T-helper 1 cell (primary cell): ENCODE results near the gene ZNF142.

ENCODE experiments used
- DNase-seq, 5 donors: peaks; one replicate each; pipeline ENCODE4 v3.0.0-alpha.2; 2012 to 2020
- total RNA-seq, 4 donors: gene quantifications; one replicate each; lab custom pipeline; 2026; lab: John Stamatoyannopoulos, UW

The ZNF142 gene, protein sequence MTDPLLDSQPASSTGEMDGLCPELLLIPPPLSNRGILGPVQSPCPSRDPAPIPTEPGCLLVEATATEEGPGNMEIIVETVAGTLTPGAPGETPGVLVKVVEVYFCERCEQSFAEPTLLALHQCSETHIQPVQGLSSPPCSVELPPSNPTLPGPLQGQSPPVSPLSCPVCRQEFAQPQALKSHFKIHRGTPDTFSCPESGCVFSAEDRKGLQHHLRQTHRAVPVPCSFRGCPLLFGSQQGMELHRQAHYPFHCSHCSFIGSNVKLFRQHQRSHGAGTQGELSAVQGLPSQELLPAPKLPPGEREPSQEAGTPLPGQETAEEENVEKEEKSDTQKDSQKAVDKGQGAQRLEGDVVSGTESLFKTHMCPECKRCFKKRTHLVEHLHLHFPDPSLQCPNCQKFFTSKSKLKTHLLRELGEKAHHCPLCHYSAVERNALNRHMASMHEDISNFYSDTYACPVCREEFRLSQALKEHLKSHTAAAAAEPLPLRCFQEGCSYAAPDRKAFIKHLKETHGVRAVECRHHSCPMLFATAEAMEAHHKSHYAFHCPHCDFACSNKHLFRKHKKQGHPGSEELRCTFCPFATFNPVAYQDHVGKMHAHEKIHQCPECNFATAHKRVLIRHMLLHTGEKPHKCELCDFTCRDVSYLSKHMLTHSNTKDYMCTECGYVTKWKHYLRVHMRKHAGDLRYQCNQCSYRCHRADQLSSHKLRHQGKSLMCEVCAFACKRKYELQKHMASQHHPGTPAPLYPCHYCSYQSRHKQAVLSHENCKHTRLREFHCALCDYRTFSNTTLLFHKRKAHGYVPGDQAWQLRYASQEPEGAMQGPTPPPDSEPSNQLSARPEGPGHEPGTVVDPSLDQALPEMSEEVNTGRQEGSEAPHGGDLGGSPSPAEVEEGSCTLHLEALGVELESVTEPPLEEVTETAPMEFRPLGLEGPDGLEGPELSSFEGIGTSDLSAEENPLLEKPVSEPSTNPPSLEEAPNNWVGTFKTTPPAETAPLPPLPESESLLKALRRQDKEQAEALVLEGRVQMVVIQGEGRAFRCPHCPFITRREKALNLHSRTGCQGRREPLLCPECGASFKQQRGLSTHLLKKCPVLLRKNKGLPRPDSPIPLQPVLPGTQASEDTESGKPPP (N-terminal part only)
- total RNA-seq: 45.2 to 61.2 (median 58.4) reads per million in 4 donors

DNA sequence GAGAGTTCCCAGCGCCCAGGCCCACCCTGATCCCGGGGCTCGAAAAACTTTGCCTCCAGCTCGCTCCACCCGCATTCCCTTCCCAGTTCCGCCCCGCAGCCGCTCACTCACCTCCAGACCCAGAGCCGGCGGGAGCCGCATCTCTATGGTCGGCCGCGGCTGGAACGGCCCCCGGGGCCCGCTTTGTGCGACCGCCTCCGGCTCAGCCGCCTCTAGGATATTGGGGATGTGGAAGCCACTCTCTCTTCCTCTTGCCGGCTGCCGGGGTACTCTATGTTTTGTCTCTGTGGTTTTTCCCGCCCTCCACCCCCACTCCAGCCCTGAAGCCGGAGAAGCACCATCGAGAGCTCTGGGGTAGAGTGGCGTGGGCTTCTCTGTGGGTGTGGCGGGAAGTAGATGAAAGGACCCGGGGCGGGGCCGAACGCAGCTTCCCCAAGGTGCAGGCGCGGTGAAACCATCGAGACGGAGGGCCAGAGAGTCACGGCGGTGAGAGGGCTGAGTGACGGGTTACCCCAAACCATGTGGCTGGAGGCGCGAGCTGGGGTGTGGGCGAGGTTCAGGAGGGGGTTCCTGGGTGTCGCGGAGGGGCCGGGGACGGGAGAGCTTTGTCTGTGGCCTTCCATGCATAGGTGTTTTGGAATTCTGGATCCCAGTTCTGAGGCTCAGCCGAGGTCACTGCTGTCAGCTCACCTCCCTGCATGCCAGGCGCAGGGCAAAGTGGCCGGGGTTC lies at the start of gene ZNF142, which contains the start of gene BCS1L:
Gene ZNF142 (minus strand): TSS at position 366 of the 730 bp plus-strand sequence. CDS start 3,194 bp downstream, outside the sequence.
Gene BCS1L (plus strand): TSS at position 426 of the 730 bp plus-strand sequence. CDS start 1,305 bp downstream, outside the sequence.
- DNase-seq: peak; percentile 73 to 90 (median 84)

DNA sequence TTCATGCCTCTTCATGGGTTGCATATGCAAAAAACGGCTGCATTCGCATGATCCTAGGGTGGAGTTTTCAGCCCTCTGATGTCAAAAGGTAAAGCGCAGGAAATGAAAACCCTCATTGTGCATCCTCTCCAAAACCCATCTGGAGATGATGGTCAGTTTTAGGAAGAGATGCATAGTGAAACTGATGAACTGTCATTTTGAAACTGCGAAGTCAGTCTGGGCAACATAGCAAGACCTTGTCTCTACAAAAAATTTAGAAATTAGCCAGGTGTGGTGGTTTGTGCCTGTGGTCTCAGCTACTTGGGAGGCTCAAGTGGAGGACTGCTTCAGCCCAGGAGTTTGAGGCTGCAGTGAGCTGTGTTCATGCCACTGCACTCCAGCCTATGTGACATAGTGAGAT lies 48.7 kb upstream of the ZNF142 start:
- DNase-seq: peak in 1 of 5 donors; percentile 62

DNA sequence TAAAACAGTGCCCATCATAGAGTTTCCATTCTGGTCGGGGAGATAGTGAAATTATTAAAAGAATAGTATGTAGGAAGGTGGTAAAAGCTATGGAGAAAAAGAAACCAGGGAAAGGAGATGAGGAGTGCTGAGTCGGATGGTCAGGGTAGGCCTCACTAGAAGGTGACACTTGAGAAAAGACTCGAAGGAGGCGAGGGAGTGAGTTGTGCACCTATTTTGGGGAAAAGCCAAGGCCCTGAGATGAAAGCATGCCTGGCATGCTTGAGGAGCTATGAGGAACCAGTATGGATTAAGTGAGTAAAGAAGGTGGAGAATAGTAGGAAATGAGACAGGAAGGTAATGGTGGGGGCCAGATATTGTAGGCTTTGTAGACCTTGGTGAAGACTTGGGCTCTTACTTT lies 43.9 kb upstream of the ZNF142 start:
- DNase-seq: no peak

DNA sequence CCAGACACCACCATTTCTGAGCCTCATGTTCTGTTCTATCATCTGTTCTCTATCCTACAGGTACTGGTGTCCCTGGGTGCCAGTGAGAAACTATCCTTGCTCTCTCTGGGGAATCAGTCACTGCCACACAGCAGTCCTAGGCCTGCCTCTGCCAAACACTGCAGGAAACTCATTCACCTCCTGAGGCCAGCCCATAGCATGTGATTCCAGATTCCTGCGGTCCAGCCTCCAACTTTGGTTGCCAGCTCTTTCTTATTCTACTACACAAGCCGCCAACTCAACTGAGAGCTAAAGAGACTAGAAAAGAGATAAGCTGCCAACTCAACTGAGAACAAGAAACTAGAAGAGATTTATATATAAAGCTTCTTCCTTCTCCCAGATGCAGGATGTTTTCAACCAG lies 42.4 kb upstream of the ZNF142 start:
- no peak for DNase-seq

DNA sequence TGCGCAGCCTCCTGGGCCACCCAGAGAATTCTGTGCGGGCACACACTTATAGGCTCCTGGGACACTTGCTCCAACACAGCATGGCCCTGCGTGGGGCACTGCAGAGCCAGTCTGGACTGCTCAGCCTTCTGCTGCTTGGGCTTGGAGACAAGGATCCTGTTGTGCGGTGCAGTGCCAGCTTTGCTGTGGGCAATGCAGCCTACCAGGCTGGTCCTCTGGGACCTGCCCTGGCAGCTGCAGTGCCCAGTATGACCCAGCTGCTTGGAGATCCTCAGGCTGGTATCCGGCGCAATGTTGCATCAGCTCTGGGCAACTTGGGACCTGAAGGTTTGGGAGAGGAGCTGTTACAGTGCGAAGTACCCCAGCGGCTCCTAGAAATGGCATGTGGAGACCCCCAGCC lies 39.5 kb upstream of the ZNF142 start:
- no peak for DNase-seq

DNA sequence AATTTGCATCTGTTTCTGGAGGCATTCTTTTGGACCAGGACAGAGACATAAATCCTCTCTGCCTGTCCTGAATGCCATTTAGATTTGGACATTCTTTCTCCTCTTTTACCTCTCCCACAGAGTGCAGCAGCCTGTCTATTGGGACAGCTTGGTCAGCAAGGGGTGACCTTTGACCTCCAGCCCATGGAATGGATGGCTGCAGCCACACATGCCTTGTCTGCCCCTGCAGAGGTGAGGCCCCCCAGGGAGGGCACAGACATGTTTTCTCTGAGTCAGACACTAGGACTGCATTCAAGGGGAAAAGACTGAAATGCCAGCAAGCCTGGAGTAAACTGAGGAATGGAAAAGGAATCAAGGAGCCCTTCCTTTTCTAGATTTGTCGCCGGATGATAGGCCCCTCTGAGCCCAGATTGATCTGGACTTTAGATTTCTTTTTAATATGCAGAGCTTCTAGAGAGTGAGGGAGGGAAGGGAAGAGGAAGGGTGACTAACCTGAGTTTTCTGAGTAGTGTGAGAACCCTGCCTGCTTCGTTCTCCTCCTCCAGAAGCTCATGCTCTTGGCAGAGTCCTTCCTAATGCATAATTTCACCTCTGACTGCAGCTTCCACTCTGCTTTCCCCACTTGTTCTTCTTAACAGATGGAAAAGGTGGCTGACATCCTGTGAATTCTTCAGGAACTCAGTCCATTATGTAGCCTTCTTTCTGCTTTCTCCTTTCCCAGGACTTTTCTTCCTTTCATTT lies 35.2 kb upstream of the ZNF142 start:
- no peak for DNase-seq

DNA sequence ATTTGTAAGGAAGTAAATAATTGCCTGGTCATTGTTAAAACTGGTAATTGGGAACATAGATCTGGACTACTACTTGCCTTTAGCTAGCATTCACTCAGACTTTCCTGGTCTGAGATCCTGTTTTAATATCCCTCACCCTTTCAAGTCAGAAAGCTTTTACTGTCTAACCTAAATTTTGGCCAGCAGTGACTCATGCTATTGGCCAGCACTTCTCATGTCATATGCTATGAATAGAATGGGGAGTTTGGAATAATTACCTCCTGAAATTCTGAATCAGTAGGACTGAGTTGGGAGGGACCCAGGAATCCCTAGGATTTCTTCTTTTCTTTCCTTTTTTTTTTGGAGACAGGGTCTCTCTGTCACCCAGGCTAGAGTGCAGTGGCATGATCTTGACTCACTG lies 31.8 kb upstream of the ZNF142 start:
- DNase-seq: no peak

DNA sequence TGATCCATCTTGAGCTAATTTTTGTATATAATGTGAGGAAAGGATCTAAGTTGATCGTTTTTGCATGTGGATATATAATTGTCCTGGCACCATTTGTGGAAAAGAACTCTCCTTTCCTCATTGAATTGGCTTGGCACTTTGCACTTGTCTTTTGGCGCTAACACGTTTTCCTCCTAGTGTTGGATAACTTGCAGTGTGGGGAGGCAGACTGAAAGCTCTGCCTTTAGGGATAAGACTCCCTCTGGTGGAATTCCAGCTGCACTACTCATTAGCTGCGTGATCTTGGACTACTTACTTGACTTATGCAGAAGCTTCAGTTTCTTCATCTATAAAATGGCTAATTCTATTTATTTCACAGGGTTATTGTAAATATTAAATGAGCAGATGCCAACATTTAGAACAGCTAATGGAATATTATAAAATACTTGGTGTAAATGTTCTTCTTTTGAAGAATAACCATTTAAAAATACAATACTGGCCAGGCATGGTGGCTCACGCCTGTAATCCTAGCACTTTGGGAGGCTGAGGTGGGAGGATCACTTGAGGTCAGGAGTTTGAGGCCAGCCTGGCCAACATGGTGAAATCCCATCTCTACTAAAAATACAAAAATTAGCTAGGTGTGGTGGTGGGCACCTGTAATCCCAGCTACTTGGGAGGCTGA lies 28.1 kb upstream of the ZNF142 start:
- DNase-seq: peak in 2 of 5 donors; percentile 15 to 37

DNA sequence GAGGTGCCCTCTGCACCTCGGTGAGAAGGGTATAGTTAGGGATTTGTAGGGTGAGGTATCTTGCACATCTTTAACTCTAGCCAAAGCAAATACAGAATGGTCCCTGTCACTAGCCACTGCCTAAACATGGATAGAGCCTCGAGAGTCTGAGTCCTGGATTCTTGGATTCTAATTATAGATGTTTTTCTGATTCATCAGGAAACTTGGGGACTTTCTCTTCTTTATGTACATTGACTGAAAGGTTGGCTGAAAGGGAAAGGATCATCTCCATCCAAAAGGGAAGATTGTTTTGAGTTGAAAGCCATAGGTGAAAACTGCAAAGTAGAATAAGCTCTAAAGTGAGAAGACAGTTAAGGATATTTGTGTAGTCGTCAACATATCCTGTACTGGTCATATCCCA lies 20.6 kb upstream of the ZNF142 start:
- DNase-seq: no peak

DNA sequence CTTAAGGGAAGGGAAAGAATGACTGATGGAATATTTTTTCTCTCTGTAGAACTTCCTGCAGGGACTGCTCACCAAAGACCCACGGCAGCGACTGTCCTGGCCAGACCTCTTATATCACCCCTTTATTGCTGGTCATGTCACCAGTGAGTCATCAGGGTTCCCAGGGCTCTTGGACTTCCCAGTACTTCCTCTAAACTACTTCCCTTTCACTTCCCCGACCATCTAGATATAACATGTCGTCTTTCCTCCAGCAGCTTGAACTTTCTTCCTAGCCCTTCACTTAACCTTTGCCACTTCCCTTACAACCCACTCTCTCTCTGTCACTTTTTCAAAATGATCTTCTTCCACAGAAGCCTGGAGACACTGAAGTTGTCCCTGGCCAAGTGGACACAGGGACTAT lies 19.7 kb upstream of the ZNF142 start:
- DNase-seq: no peak

DNA sequence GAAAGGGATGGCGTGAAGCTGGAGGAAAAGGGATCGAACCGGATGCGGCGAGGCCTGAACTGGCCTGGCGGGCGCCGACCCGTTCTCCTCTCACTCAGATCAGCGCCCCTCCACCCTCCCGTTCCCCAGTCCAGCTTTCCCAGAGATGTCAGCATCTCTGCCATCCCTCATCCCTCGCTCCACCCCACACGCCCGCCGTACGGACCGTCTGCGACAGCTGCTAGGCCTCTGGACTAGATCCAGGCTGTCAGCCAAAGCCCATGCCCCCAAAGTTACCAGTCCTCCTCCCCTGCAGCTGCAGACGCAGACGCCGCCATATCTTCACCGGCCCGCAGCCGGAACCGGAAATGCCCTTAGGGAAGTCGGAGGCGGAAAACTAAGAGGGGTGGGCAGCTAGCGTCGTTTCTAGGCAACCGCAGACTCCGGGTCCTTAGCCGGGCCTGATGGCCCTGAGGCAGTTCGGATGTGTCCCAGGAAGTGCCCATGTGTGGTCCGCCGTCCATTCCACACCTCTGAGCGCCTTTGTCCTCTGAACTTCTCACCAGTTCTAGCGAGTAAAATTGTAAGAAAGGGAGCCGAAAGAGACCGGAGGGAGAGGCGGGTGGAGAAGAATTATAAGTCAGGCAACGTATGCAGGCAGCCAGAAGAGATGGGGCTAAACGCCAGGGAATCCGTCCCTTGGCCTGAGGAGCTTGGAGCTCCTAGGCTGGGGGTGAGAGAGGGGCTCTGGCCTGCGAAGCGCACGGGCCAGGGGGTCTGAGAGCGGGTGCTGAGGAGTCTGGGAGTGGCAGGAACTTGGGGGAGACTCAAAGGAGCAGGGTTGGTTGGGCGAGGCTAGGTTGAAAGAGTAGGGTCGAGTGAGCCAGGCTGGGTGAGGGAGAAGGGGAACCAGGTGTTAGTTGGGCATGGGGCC lies 12.5 kb upstream of the ZNF142 start, which contains the start of the genes RNF25 and STK36:
Gene RNF25 (minus strand): TSS at position 349 of the 913 bp plus-strand sequence. CDS start 32 bp downstream, at position 317.
Gene STK36 (plus strand): TSS at position 433 of the 913 bp plus-strand sequence. CDS start 744 bp downstream, outside the sequence.
- DNase-seq: peak; percentile 57 to 84 (median 73)

DNA sequence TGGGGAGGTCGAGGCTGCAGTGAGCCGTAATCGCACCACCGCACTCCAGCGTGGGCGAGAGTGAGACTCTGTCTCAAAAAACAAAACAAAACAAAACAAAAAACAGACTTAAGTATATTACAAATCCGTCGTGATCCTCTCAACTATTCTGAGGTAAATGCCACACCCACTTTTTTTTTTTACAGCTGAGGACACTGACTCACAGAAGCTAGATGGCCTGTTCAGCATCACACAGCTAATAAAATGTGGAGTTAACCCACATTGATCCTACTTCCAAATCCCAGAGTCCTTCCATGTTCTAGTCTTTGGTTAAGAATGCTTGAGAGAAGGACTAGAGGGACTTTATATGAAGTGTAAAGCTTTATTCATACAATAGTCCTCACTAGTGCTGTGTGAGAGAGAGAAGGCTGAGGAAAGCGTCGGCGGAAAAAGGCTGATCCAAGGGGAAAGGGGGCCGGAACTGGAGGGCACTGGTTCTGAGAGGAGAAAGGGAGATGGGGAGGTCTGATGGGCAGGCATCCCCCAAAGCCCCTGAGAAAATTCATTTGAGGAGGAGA lies 11.8 kb upstream of the ZNF142 start:
- no peak for DNase-seq

DNA sequence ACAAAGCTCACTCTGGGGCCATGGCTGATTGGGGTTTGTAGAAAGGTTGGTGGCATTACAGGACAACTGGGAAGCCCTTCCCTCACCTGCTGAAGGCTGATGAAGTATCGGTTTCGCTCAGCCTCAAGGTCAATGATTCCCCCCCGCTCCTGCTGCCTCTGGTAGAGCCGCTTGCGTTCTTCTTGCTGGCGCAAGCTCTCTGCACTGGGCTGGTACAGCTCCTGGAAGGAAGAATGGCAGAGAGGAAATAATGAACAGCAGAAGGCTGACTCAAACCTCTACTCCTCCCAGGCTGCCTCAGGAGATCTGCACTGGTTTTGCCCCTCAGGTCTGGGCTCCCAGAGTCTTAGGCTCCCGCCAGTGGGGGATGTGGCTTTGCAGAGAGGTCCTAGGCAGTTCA lies 5.2 kb upstream of the ZNF142 start:
- DNase-seq: no peak

DNA sequence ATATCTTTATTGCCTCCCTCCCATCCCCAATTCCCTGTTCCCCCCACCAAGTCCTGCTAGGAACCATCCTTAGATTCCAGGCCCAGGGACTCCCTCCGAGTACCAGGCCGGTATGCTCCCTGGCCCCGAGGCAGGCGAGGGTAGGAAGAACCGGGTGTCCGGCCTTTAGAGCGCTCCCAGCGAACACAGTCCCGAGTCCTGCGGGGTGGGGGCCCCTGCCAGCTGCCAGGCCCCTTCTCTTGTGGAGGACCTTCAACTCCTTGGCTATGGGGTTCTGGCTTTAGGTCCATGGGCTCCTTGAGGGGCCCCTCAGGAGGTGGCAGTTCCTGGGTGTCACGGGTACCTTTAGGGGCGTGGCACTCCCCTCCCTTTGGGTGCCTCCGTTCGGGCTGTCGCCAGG lies 4.5 kb upstream of the ZNF142 start:
- no peak for DNase-seq

DNA sequence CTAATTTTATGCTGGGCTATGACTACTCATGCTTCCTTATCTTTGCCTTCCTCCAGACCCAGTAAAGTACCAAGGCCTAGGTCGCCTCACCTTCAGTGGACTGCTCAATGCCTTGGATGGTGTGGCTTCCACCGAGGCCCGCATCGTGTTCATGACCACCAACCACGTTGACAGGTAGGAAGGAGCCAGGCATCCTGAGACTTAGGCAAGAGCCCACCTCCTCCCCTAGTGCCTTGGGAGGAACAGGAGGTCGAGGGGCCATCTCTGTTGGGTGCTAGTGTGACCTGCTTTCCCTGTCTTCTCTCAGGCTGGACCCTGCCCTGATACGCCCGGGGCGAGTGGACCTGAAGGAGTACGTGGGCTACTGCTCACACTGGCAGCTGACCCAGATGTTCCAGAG lies 3.4 kb upstream of the ZNF142 start:
- DNase-seq: no peak

DNA sequence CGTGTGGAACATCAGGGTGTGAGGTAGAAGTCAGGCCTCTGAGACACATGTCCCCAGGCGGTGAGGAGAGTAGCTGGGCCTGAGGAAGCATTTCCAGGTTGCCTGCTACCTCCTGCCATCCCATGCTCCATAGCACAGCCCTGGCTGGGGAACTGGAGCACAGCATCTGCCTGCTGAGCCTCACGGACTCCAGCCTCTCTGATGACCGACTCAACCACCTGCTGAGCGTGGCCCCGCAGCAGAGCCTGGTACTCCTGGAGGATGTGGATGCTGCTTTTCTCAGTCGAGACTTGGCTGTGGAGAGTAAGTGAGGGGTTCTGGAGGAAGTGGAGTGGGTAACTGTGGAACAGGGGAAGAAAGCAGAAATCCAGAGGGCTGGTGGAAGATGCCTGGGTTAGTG lies 3.0 kb upstream of the ZNF142 start:
- no peak for DNase-seq

DNA sequence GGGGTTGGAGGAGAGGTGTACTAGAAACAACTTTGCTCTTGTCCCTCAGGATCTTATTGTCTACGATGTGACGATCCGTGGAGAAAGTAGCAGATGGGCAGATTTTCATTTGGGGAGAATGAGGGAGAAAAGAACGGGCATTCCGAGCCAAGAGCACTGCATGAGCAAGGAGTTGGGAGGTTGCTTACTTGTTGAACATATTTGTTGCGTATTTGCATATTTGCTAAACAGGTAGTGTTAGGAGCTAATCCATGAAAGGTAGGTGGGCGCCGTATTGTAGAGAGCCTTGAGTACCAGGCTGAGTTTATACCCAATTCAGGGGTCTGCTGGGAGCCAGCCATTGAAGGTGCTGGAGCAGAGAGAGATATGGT lies 550 bp upstream of the ZNF142 start:
- no peak for DNase-seq

DNA sequence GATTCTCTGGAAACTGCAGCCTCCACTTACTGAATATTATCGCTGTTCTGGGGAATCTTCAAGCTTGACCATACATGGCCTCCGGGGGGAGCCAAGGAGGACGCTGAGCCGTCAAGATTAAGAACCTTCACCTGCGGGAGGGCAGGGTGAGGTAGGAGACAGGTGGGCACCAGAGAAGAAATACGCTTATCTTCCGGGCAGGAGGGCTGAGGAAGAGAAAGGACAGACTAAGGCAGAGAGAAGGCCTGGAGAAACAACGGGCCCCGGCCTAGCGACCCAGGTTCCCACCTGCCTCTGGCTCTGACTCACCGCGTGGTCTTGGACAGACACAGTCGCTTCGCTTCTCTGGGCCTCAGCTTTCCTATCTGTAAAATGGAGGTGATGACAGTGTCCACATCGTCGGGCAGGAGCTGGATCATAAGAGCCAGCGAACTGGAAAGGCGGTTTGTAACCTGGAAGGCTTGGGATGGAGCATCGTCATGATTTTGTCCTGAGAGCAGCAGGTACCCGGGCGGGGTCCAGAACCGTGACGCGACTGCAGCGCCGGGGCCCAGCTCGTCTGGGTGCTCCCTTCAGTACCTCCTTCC lies 659 bp downstream of the ZNF142 start:
- peak in 3 of 5 donors; percentile 19 to 42 (median 23) for DNase-seq

DNA sequence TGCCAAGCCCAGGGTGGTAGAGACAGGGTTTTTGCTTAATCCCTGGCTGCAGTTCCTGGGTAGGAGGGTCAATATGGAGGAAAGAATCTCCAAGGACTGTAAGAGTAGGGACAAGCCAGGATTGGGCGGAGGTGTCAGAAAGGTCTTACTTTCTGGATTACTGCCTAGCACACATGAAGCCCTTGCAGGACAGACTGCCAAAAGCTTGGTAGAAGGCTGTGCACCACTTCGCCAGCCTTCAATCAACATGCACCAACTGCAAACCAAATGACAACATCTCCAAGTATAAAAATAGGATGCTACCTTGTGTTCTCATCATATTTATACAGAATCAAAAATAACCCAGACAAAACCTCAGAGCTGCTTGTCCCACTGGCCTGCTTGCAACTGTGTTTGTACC lies 3.7 kb downstream of the ZNF142 start:
- no peak for DNase-seq
